ENCODE data around the gene NGEF. TPM values are rescaled to one million over a fixed set of nuclear protein-coding genes. Genes with fewer than 3 reads are reported as not detected.

The NGEF gene
- total and polyA plus RNA-seq, 4 donors: 0.54 to 10.1 (median 2.7) TPM

DNA sequence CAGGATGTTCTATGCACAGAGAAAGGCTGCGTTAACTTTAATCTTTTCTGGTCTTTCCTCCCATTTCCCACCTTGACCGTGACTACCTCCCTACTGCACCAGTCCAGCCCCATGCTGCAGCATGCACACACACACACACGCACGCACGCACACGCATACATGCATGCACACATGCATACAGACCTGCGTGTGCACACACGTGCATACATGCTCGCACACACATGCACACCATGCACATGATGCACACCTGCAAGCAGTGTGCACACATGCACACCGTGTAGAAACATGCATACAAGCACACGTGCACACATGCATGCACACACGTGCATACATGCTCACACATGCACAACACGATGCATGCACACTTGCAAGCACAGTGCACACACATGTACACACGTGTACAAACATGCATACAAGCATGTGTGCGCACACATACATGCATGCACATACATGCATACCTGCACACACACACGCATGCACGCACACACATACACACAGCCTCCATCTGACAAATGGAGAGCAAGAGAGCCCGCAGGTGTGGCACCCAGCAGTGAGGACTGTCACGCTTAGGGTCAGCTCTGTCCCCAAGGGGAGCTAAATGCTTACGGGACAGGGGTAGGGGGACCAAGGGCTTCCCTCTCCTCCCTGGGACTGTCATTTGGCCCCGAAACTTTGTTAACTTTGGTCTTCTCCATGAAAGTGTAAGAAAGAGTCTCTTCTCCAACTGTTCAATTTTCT is 124.8 kb downstream of the NGEF start:
- H3K4me3 ChIP-seq (ENCODE audit: low read length in 2 of 2): no peak overlapping the region
- no peaks in the 10 kb centered on the region for H3K9me3 ChIP-seq (ENCODE audit: control insufficient read depth, low read length)
- WGBS, 2 donors: 81 to 89% methylated on average over 21 of the region's 21 CpGs
- no peaks in the 10 kb centered on the region for H3K4me1 ChIP-seq (ENCODE audit: control insufficient read depth in 1 of 2, insufficient read depth in 2 of 2, low read length in 2 of 2)
- intact Hi-C loops (cut with DNase I): no loop called here
- no peak overlapping the region for H3K27ac ChIP-seq (ENCODE audit: low read depth in 1 of 2, low read length in 2 of 2)
- no peaks in the 10 kb centered on the region for H3K27me3 ChIP-seq (ENCODE audit: control insufficient read depth in 1 of 2, insufficient read depth in 2 of 2, low read length in 1 of 2)
- ATAC-seq (ENCODE audit: low FRiP score) (no peak), DNase-seq (peak in 1 of 2 donors; percentile 48)
- H3K36me3 ChIP-seq (ENCODE audit: control insufficient read depth in 1 of 2, insufficient read depth in 2 of 2, low read length in 1 of 2): no peaks in the 10 kb centered on the region

- ATAC-seq (ENCODE audit: low FRiP score): no peak
- Histone ChIP-seq H3K36me3 (ENCODE audit: control insufficient read depth in 1 of 2, insufficient read depth in 2 of 2, low read length in 1 of 2) (no peaks in the 10 kb centered on the region), H3K4me1 (ENCODE audit: control insufficient read depth in 1 of 2, insufficient read depth in 2 of 2, low read length in 2 of 2) (no peaks in the 10 kb centered on the region), H3K4me3 (ENCODE audit: low read length in 2 of 2) (no peak overlapping the region), H3K27ac (ENCODE audit: low read depth in 1 of 2, low read length in 2 of 2) (no peak overlapping the region), H3K9me3 (ENCODE audit: control insufficient read depth, low read length) (no peaks in the 10 kb centered on the region), H3K27me3 (ENCODE audit: control insufficient read depth in 1 of 2, insufficient read depth in 2 of 2, low read length in 1 of 2) (no peaks in the 10 kb centered on the region)
- WGBS, 2 donors: 76 to 78% methylated on average over 15 of the region's 15 CpGs
- no peak for DNase-seq
- intact Hi-C loops (cut with DNase I): no loop called here
These were observed 125.7 kb downstream of the NGEF start for GRCh38 chr2:232887171-232887850.

- Histone ChIP-seq H3K36me3 (ENCODE audit: control insufficient read depth in 1 of 2, insufficient read depth in 2 of 2, low read length in 1 of 2) (no peaks in the 10 kb centered on the region), H3K27me3 (ENCODE audit: control insufficient read depth in 1 of 2, insufficient read depth in 2 of 2, low read length in 1 of 2) (no peaks in the 10 kb centered on the region), H3K9me3 (ENCODE audit: control insufficient read depth, low read length) (no peaks in the 10 kb centered on the region), H3K4me1 (ENCODE audit: control insufficient read depth in 1 of 2, insufficient read depth in 2 of 2, low read length in 2 of 2) (no peaks in the 10 kb centered on the region), H3K4me3 (ENCODE audit: low read length in 2 of 2) (no peak overlapping the region), H3K27ac (ENCODE audit: low read depth in 1 of 2, low read length in 2 of 2) (no peak overlapping the region)
- no peak for DNase-seq
- intact Hi-C loops (cut with DNase I): no loop called here
- 85% methylated on average over 7 of the region's 7 CpGs for WGBS, 2 donors
- ATAC-seq (ENCODE audit: low FRiP score): no peak
These were observed 126.4 kb downstream of the NGEF start for GRCh38 chr2:232886632-232887031.

- Histone ChIP-seq H3K4me3 (ENCODE audit: low read length in 2 of 2) (no peak overlapping the region), H3K27ac (ENCODE audit: low read depth in 1 of 2, low read length in 2 of 2) (no peak overlapping the region), H3K36me3 (ENCODE audit: control insufficient read depth in 1 of 2, insufficient read depth in 2 of 2, low read length in 1 of 2) (no peaks in the 10 kb centered on the region), H3K4me1 (ENCODE audit: control insufficient read depth in 1 of 2, insufficient read depth in 2 of 2, low read length in 2 of 2) (no peaks in the 10 kb centered on the region), H3K9me3 (ENCODE audit: control insufficient read depth, low read length) (no peaks in the 10 kb centered on the region), H3K27me3 (ENCODE audit: control insufficient read depth in 1 of 2, insufficient read depth in 2 of 2, low read length in 1 of 2) (no peaks in the 10 kb centered on the region)
- intact Hi-C loops (cut with DNase I): no loop called here
- 90 to 91% methylated on average over 11 of the region's 11 CpGs for WGBS, 2 donors
- DNase-seq: no peak
- no peak for ATAC-seq (ENCODE audit: low FRiP score)
These were observed 126.9 kb downstream of the NGEF start for GRCh38 chr2:232886176-232886575.

- no peaks in the 10 kb centered on the region for H3K36me3 ChIP-seq (ENCODE audit: control insufficient read depth in 1 of 2, insufficient read depth in 2 of 2, low read length in 1 of 2)
- WGBS, 2 donors: 87% methylated on average over 25 of the region's 25 CpGs
- no peak for ATAC-seq (ENCODE audit: low FRiP score)
- H3K27me3 ChIP-seq (ENCODE audit: control insufficient read depth in 1 of 2, insufficient read depth in 2 of 2, low read length in 1 of 2): no peaks in the 10 kb centered on the region
- no peaks in the 10 kb centered on the region for H3K9me3 ChIP-seq (ENCODE audit: control insufficient read depth, low read length)
- H3K4me1 ChIP-seq (ENCODE audit: control insufficient read depth in 1 of 2, insufficient read depth in 2 of 2, low read length in 2 of 2): no peaks in the 10 kb centered on the region
- no peak overlapping the region for H3K4me3 ChIP-seq (ENCODE audit: low read length in 2 of 2)
- peak in 1 of 2 donors; percentile 72 for DNase-seq
- intact Hi-C loops (cut with DNase I): no loop called here
- H3K27ac ChIP-seq (ENCODE audit: low read depth in 1 of 2, low read length in 2 of 2): no peak overlapping the region
These were observed 127.6 kb downstream of the NGEF start for GRCh38 chr2:232885264-232885961.

DNA sequence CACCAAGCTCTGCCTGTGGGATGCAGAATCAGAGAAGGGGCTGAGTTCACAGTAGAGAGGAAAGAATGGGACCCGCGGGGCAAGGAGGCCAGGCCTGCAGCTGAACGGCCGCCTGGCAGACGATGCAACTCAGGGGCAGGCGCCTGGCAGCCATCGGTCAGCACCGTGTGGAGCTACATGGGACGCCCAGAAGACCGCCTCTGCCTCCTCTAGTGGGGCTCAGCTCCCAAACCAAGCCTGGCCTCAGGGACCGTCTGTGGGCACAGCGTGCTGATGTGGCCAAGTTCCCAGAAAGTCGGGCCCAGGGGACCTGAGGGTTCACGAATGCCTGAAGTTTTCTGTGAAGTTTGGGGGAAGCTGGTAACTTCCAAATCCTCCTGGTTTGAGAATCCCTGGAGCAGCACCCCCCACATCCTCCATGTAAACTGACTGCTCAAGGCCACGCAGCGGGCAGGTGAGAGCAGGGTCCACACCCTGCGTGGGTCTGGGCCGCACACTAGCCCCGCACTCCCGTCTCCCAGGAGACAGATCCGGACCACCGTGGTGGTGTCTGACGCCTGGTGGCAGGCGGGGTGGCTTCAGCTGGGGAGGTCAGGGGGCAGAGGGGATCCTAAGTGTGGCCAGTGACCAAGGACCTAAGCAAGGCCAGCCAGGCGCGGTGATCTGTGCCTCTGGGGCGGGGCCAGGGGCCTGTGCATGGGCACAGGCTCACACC is 128.3 kb downstream of the NGEF start:
- no peak for ATAC-seq (ENCODE audit: low FRiP score)
- Histone ChIP-seq H3K27me3 (ENCODE audit: control insufficient read depth in 1 of 2, insufficient read depth in 2 of 2, low read length in 1 of 2) (no peaks in the 10 kb centered on the region), H3K36me3 (ENCODE audit: control insufficient read depth in 1 of 2, insufficient read depth in 2 of 2, low read length in 1 of 2) (no peaks in the 10 kb centered on the region), H3K4me1 (ENCODE audit: control insufficient read depth in 1 of 2, insufficient read depth in 2 of 2, low read length in 2 of 2) (no peaks in the 10 kb centered on the region), H3K9me3 (ENCODE audit: control insufficient read depth, low read length) (no peaks in the 10 kb centered on the region), H3K27ac (ENCODE audit: low read depth in 1 of 2, low read length in 2 of 2) (no peak overlapping the region), H3K4me3 (ENCODE audit: low read length in 2 of 2) (no peak overlapping the region)
- WGBS, 2 donors: 68 to 87% methylated on average over 27 of the region's 27 CpGs
- intact Hi-C loops (cut with DNase I): no loop called here
- peak in 1 of 2 donors; percentile 69 for DNase-seq

DNA sequence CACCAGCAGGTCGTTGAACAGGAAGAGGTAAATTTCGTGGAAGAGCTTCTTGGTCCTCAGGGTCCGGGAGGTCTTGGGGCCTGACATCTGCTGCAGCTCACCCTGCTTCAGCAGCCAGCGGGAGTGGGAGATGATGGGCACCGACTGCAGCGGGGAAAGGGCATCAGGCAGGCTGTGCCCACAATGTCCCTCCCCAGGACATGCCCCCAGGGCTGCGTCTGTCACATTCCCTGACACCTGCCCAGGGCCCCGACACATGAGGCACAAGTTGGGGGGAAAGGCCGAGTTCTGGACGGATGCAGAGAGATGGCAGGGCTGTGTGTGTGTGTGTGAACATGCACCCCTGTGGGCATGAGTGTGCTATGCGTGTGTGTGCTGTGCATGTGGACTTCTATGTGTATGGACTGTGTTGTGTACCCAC is 129.0 kb downstream of the NGEF start:
- Histone ChIP-seq H3K9me3 (ENCODE audit: control insufficient read depth, low read length) (no peaks in the 10 kb centered on the region), H3K27ac (ENCODE audit: low read depth in 1 of 2, low read length in 2 of 2) (no peak overlapping the region), H3K4me3 (ENCODE audit: low read length in 2 of 2) (no peak overlapping the region), H3K27me3 (ENCODE audit: control insufficient read depth in 1 of 2, insufficient read depth in 2 of 2, low read length in 1 of 2) (no peaks in the 10 kb centered on the region), H3K4me1 (ENCODE audit: control insufficient read depth in 1 of 2, insufficient read depth in 2 of 2, low read length in 2 of 2) (no peaks in the 10 kb centered on the region), H3K36me3 (ENCODE audit: control insufficient read depth in 1 of 2, insufficient read depth in 2 of 2, low read length in 1 of 2) (no peaks in the 10 kb centered on the region)
- ATAC-seq (ENCODE audit: low FRiP score) (no peak), DNase-seq (peak in 1 of 2 donors; percentile 74)
- intact Hi-C loops (cut with DNase I): no loop called here
- WGBS, 2 donors: 87 to 88% methylated on average over 11 of the region's 11 CpGs

- Histone ChIP-seq H3K36me3 (ENCODE audit: control insufficient read depth in 1 of 2, insufficient read depth in 2 of 2, low read length in 1 of 2) (no peaks in the 10 kb centered on the region), H3K4me3 (ENCODE audit: low read length in 2 of 2) (no peak overlapping the region), H3K4me1 (ENCODE audit: control insufficient read depth in 1 of 2, insufficient read depth in 2 of 2, low read length in 2 of 2) (no peaks in the 10 kb centered on the region), H3K9me3 (ENCODE audit: control insufficient read depth, low read length) (no peaks in the 10 kb centered on the region), H3K27ac (ENCODE audit: low read depth in 1 of 2, low read length in 2 of 2) (no peak overlapping the region), H3K27me3 (ENCODE audit: control insufficient read depth in 1 of 2, insufficient read depth in 2 of 2, low read length in 1 of 2) (no peaks in the 10 kb centered on the region)
- DNase-seq (peak in 1 of 2 donors; percentile 67), ATAC-seq (ENCODE audit: low FRiP score) (no peak)
- intact Hi-C loops (cut with DNase I): no loop called here
- 92 to 93% methylated on average over 29 of the region's 29 CpGs for WGBS, 2 donors
These were observed 129.8 kb downstream of the NGEF start for GRCh38 chr2:232883116-232883721.

Measured in aorta (tissue), 5 donors.